ENCODE results near the gene ADGRF1.

GRCh38 chr6:47023573-47023972 lies 18.6 kb downstream of the ADGRF1 start:
- no peak for TF ChIP-seq GATA2 (IDR thresholded peaks at IDR 0.05; ENCODE audit: low read depth, low read length)
- no peak for TF ChIP-seq GATA3 (IDR thresholded peaks at IDR 0.05; ENCODE audit: low read depth, low read length)
